ENCODE data around the gene RTP5. TPM values are rescaled to one million over a fixed set of nuclear protein-coding genes. Genes with fewer than 3 reads are reported as not detected.

Gene RTP5
- total and polyA plus RNA-seq, 2 donors (not counting 3 experiments of a cell fraction or from before 2014, with no cell fraction given), result not detected

GRCh38 chr2:241852981-241853631, 16.4 kb upstream of the RTP5 start:
- TF ChIP-seq POLR2A (IDR thresholded peaks at IDR 0.05; ENCODE audit: low read depth, low read length) (no peak), CTCF (IDR thresholded peaks at IDR 0.05; ENCODE audit: extremely low read depth in 1 of 2, insufficient read depth in 1 of 2, low read depth in 1 of 2, low read length in 2 of 2) (no peak), EZH2 (IDR thresholded peaks at IDR 0.05; ENCODE audit: borderline replicate concordance, low read depth, low read length, severe bottlenecking) (no peak), MAX (IDR thresholded peaks at IDR 0.05; ENCODE audit: insufficient read depth, insufficient read length) (no peak)
- no peak overlapping the region for H2AFZ ChIP-seq (ENCODE audit: low read depth, low read length)
- FAIRE-seq, result no peak

More at GRCh38 chr2:241852981-241853631, 16.4 kb upstream of the RTP5 start:
- no peaks in the 10 kb centered on the region for H3K27me3 ChIP-seq (ENCODE audit: control insufficient read depth in 2 of 2, insufficient read depth in 2 of 2, low read length in 2 of 2)
- H3K9ac ChIP-seq (replicated peaks; ENCODE audit: extremely low read depth, insufficient read depth, low read length), result no peak overlapping the region
- no peak overlapping the region for H3K4me2 ChIP-seq (ENCODE audit: insufficient read depth, low read length)
- POLR2A ChIA-PET, result no interaction called here
- no TSS peak for BruUV-seq (replicated peaks)
- H3K9me1 ChIP-seq (replicated peaks; ENCODE audit: control insufficient read depth, extremely low read depth, insufficient read depth, low read length), result no peaks in the 10 kb centered on the region
- H3K27ac ChIP-seq (ENCODE audit: insufficient read depth, low read depth, low read length), result no peak overlapping the region
- no peaks in the 10 kb centered on the region for H3K79me2 ChIP-seq (ENCODE audit: control insufficient read depth, insufficient read depth, low read length)
- CTCF ChIA-PET, result no interaction called here
- no peak overlapping the region for H3K4me3 ChIP-seq (replicated peaks in 1 of 3; ENCODE audit: insufficient read depth in 1 of 3, low read depth in 1 of 3, low read length in 3 of 3)
- intact Hi-C loops (cut with micrococcal nuclease) (no loop called here), dilution Hi-C loops (cut with MboI; ENCODE audit: extremely low pct_ligation_motif_present, low sequenced_read_pairs) (no loop called here)
- no peaks in the 10 kb centered on the region for H3K9me3 ChIP-seq (replicated peaks; ENCODE audit: control insufficient read depth, insufficient read depth, low read length)
- no peaks in the 10 kb centered on the region for H4K20me1 ChIP-seq (replicated peaks; ENCODE audit: control insufficient read depth, extremely low read depth, insufficient read depth, low read length)
- no peak for DNase-seq (ENCODE audit: low read depth, low spot score)
- H3K4me1 ChIP-seq (ENCODE audit: control insufficient read depth, extremely low read depth, insufficient read depth, low read length), result no peaks in the 10 kb centered on the region
- no peaks in the 10 kb centered on the region for H3K36me3 ChIP-seq (ENCODE audit: control insufficient read depth in 2 of 2, extremely low read depth in 1 of 2, insufficient read depth in 2 of 2, low read length in 2 of 2)
